ENCODE measurements around the gene RNASET2. TPM values are rescaled to one million over a fixed set of nuclear protein-coding genes. Genes with fewer than 3 reads are reported as not detected.
A peak's percentile ranks its signal among the peaks of the same experiment; 100 is the strongest.

RNASET2 gene
- 20.9 TPM for total RNA-seq

- DNase-seq, result peak; percentile 93
Measured at GRCh38 chr6:166956444-166957086, at the start of gene RNASET2. Gene RNASET2, minus strand, starts transcription at chr6:166956550. Its CDS starts 368 bp downstream, at chr6:166956182.

- no peak for DNase-seq
Measured at GRCh38 chr6:167005350-167006159, 49.2 kb upstream of the RNASET2 start.

- DNase-seq, result no peak
Measured at GRCh38 chr6:167000759-167001158, 44.4 kb upstream of the RNASET2 start.

GRCh38 chr6:166999884-167000253, 43.5 kb upstream of the RNASET2 start:
- DNase-seq, result no peak

GRCh38 chr6:166999145-166999883, 43.0 kb upstream of the RNASET2 start, which contains the start of gene CEP43:
Gene CEP43, plus strand, starts transcription at chr6:166999397. Its CDS starts 16 bp downstream, at chr6:166999413.
- DNase-seq, result peak; percentile 94

- no peak for DNase-seq
Measured at GRCh38 chr6:166998256-166999144, 42.1 kb upstream of the RNASET2 start.

- peak; percentile 40 for DNase-seq
Measured at GRCh38 chr6:166997768-166998255, 41.5 kb upstream of the RNASET2 start.

- DNase-seq, result no peak
Measured at GRCh38 chr6:166997348-166997747, 41.0 kb upstream of the RNASET2 start.

- DNase-seq, result no peak
Measured at GRCh38 chr6:166996406-166996805, 40.1 kb upstream of the RNASET2 start.

- no peak for DNase-seq
Measured at GRCh38 chr6:166989427-166990032, 33.2 kb upstream of the RNASET2 start.

- no peak for DNase-seq
Measured at GRCh38 chr6:166988674-166989201, 32.4 kb upstream of the RNASET2 start.

- no peak for DNase-seq
Measured at GRCh38 chr6:166987930-166988329, 31.6 kb upstream of the RNASET2 start.

GRCh38 chr6:166987448-166987847, 31.1 kb upstream of the RNASET2 start:
- no peak for DNase-seq

- no peak for DNase-seq
Measured at GRCh38 chr6:166980738-166981137, 24.4 kb upstream of the RNASET2 start.

GRCh38 chr6:166977621-166978525, 21.5 kb upstream of the RNASET2 start:
- DNase-seq, result no peak

- DNase-seq, result no peak
Measured at GRCh38 chr6:166976636-166977035, 20.3 kb upstream of the RNASET2 start.

- no peak for DNase-seq
Measured at GRCh38 chr6:166972101-166972500, 15.8 kb upstream of the RNASET2 start.

GRCh38 chr6:166971271-166971670, 14.9 kb upstream of the RNASET2 start:
- DNase-seq, result no peak

- DNase-seq, result no peak
Measured at GRCh38 chr6:166970776-166971175, 14.4 kb upstream of the RNASET2 start.

GRCh38 chr6:166970091-166970490, 13.7 kb upstream of the RNASET2 start:
- DNase-seq, result no peak

Data from occipital lobe (tissue), 2 donors.